ENCODE data around the gene EPB41. TPM values are rescaled to one million over a fixed set of nuclear protein-coding genes. Genes with fewer than 3 reads are reported as not detected.

EPB41 gene
- polyA plus RNA-seq, 1 of the 3 experiments (the other 2 are of a cell fraction), result 7.4 TPM

DNA sequence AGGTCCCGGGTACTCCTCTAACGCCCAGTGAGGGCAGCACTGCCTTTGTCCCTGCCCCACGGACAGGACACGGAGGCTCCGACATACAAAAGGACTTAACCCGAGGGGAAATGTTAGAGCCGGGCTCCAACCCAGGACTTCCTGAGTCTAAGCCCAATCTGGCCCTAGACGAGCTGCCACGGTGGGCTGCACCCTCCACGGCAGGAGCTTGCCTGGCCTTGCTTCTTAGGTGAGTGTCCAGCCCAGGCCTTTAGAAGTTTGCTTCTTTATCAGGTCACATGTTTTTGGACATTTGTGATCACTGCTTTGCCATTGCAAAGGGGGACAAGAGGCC lies 220.3 kb downstream of the EPB41 start:
- Histone ChIP-seq H4K20me1 (ENCODE audit: insufficient read depth) (no peaks in the 10 kb centered on the region), H3K4me3 (ENCODE audit: low read depth in 2 of 2, low read length in 1 of 2) (no peak overlapping the region), H3K9me2 (no peaks in the 10 kb centered on the region), H3K27ac (ENCODE audit: low read depth in 2 of 2, low read length in 1 of 2) (no peak overlapping the region), H3K27me3 (ENCODE audit: insufficient read depth) (no peaks in the 10 kb centered on the region), H3K36me3 (replicated peaks in 1 of 2; ENCODE audit: control insufficient read depth in 1 of 2, insufficient read depth in 2 of 2, low read length in 1 of 2) (no peaks in the 10 kb centered on the region), H2AFZ (ENCODE audit: low read depth) (no peak overlapping the region), H3K4me2 (no peak overlapping the region), H3K9me3 (no peaks in the 10 kb centered on the region), H3K4me1 (ENCODE audit: control insufficient read depth in 1 of 2, insufficient read depth in 2 of 2, low read depth in 1 of 2, low read length in 1 of 2) (no peaks in the 10 kb centered on the region), H3K79me2 (ENCODE audit: insufficient read depth) (no peaks in the 10 kb centered on the region), H3K9ac (no peak overlapping the region), H3F3A (replicated peaks; ENCODE audit: insufficient read depth) (no peaks in the 10 kb centered on the region)
- DNase-seq, result no peak
- WGBS (ENCODE audit: low lambda C conversion rate), result 86% methylated on average over 7 of the region's 10 CpGs
- ChIA-PET CTCF (interaction anchor here (1.1 to 1.6 kb wide), 2 partner anchors 13 to 47 kb away, joined by 3 to 5 read pairs; partner anchors contain the start of gene SRSF4), POLR2A (no interaction called here)
- TF ChIP-seq RXRA (IDR thresholded peaks at IDR 0.05; ENCODE audit: borderline replicate concordance, low read depth) (no peak), NRF1 (IDR thresholded peaks at IDR 0.05; ENCODE audit: low read depth, low read length) (no peak), CHD2 (IDR thresholded peaks at IDR 0.05; ENCODE audit: low read length, partially characterized antibody) (no peak), YY1 (IDR thresholded peaks at IDR 0.05; ENCODE audit: low read depth) (no peak), JUND (IDR thresholded peaks at IDR 0.05) (no peak), TAF1 (IDR thresholded peaks at IDR 0.05; ENCODE audit: borderline replicate concordance, low read depth, low read length) (no peak), ELF1 (IDR thresholded peaks at IDR 0.05) (no peak), EP300 (IDR thresholded peaks at IDR 0.05; ENCODE audit: borderline replicate concordance in 1 of 2, low read depth in 1 of 2, low read length in 1 of 2) (no peak), POLR2AphosphoS5 (IDR thresholded peaks at IDR 0.05; ENCODE audit: low read depth, low read length) (no peak), SMC3 (IDR thresholded peaks at IDR 0.05; ENCODE audit: low read depth, low read length) (no peak), FOXJ3 (CRISPR knock-in tag; IDR thresholded peaks at IDR 0.05) (no peak), FOXM1 (IDR thresholded peaks at IDR 0.05; ENCODE audit: low read depth) (no peak)
- TF ChIP-seq, protein P1, sequence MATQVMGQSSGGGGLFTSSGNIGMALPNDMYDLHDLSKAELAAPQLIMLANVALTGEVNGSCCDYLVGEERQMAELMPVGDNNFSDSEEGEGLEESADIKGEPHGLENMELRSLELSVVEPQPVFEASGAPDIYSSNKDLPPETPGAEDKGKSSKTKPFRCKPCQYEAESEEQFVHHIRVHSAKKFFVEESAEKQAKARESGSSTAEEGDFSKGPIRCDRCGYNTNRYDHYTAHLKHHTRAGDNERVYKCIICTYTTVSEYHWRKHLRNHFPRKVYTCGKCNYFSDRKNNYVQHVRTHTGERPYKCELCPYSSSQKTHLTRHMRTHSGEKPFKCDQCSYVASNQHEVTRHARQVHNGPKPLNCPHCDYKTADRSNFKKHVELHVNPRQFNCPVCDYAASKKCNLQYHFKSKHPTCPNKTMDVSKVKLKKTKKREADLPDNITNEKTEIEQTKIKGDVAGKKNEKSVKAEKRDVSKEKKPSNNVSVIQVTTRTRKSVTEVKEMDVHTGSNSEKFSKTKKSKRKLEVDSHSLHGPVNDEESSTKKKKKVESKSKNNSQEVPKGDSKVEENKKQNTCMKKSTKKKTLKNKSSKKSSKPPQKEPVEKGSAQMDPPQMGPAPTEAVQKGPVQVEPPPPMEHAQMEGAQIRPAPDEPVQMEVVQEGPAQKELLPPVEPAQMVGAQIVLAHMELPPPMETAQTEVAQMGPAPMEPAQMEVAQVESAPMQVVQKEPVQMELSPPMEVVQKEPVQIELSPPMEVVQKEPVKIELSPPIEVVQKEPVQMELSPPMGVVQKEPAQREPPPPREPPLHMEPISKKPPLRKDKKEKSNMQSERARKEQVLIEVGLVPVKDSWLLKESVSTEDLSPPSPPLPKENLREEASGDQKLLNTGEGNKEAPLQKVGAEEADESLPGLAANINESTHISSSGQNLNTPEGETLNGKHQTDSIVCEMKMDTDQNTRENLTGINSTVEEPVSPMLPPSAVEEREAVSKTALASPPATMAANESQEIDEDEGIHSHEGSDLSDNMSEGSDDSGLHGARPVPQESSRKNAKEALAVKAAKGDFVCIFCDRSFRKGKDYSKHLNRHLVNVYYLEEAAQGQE (IDR thresholded peaks at IDR 0.05; ENCODE audit: low read depth, low read length), result no peak
- TF ChIP-seq, protein P2, sequence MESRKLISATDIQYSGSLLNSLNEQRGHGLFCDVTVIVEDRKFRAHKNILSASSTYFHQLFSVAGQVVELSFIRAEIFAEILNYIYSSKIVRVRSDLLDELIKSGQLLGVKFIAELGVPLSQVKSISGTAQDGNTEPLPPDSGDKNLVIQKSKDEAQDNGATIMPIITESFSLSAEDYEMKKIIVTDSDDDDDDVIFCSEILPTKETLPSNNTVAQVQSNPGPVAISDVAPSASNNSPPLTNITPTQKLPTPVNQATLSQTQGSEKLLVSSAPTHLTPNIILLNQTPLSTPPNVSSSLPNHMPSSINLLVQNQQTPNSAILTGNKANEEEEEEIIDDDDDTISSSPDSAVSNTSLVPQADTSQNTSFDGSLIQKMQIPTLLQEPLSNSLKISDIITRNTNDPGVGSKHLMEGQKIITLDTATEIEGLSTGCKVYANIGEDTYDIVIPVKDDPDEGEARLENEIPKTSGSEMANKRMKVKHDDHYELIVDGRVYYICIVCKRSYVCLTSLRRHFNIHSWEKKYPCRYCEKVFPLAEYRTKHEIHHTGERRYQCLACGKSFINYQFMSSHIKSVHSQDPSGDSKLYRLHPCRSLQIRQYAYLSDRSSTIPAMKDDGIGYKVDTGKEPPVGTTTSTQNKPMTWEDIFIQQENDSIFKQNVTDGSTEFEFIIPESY (IDR thresholded peaks at IDR 0.05; ENCODE audit: borderline replicate concordance, low read depth), result no peak

Measured in SK-N-SH (cell line).